Mesendoderm (in vitro differentiated cells): Measurements from ENCODE around the gene GPT2.

Source experiments
- DNase-seq: peaks from one replicate; pipeline ENCODE4 v3.0.0; 2013
- H2AK5ac ChIP-seq: 2 replicates; pipeline ENCODE4 v1.6.1; 2013; ENCODE audit warnings: low read length, inconsistent platforms
- H2BK120ac ChIP-seq: 2 replicates; pipeline ENCODE4 v1.6.1; 2013; ENCODE audit warnings: low read depth, mild to moderate bottlenecking, low read length, moderate library complexity, mixed read lengths
- H2BK15ac ChIP-seq: replicated peaks from 2 replicates; pipeline ENCODE4 v1.6.1; 2013; ENCODE audit warnings: low read depth, mild to moderate bottlenecking, moderate library complexity
- H2BK5ac ChIP-seq: 2 replicates; pipeline ENCODE4 v1.6.1; 2013; ENCODE audit warnings: low read length, inconsistent platforms
- H3K18ac ChIP-seq: 2 replicates; pipeline ENCODE4 v1.6.1; 2013; ENCODE audit warnings: mild to moderate bottlenecking, low read length, mixed read lengths
- H3K23ac ChIP-seq: one replicate; pipeline ENCODE4 v1.6.1; 2013; ENCODE audit warnings: low read length
- H3K27ac ChIP-seq: 2 replicates; pipeline ENCODE4 v1.5.1; 2013; ENCODE audit warnings: low read depth, mild to moderate bottlenecking, inconsistent platforms, low read length, moderate library complexity
- H3K27me3 ChIP-seq: 2 replicates; pipeline ENCODE4 v1.6.1; 2013; ENCODE audit warnings: low read length, control low read depth, mild to moderate bottlenecking, inconsistent platforms; ENCODE audit not compliant: insufficient read depth, poor library complexity
- H3K36me3 ChIP-seq: 2 replicates; pipeline ENCODE4 v1.6.1; 2013; ENCODE audit warnings: low read length, inconsistent platforms; ENCODE audit not compliant: control insufficient read depth, insufficient read depth
- H3K4ac ChIP-seq: one replicate; pipeline ENCODE4 v1.6.1; 2013; ENCODE audit warnings: low read depth, mild to moderate bottlenecking, low read length, moderate library complexity
- H3K4me1 ChIP-seq: 2 replicates; pipeline ENCODE4 v1.6.1; 2013; ENCODE audit warnings: low read depth, low read length, inconsistent platforms; ENCODE audit not compliant: control insufficient read depth
- H3K4me2 ChIP-seq: 2 replicates; pipeline ENCODE4 v1.6.1; 2013; ENCODE audit warnings: low read length
- H3K4me3 ChIP-seq: 2 replicates; pipeline ENCODE4 v1.5.1; 2013; ENCODE audit warnings: mild to moderate bottlenecking, low read length
- H3K56ac ChIP-seq: one replicate; pipeline ENCODE4 v1.6.1; 2013; ENCODE audit warnings: low read length
- H3K79me1 ChIP-seq: 2 replicates; pipeline ENCODE4 v1.6.1; 2013; ENCODE audit warnings: low read length, inconsistent platforms
- H3K79me2 ChIP-seq: 2 replicates; pipeline ENCODE4 v1.6.1; 2013; ENCODE audit warnings: mild to moderate bottlenecking, low read length; ENCODE audit not compliant: control insufficient read depth, insufficient read depth
- H3K9ac ChIP-seq: 2 replicates; pipeline ENCODE4 v1.6.1; 2013; ENCODE audit warnings: low read length, inconsistent platforms
- H4K5ac ChIP-seq: one replicate; pipeline ENCODE4 v1.6.1; 2013; ENCODE audit warnings: low read length
- H4K8ac ChIP-seq: one replicate; pipeline ENCODE4 v1.6.1; 2013; ENCODE audit warnings: low read depth, mild to moderate bottlenecking, control low read depth, low read length, moderate library complexity
- WGBS: extraction: QIAGEN DNeasy Blood & Tissue Kit; methylation state at CpG from one replicate; pipeline ENCODE4 v1.1.7; 2013; ENCODE audit warnings: low lambda C conversion rate, missing lambda C conversion rate; ENCODE audit not compliant: insufficient coverage; ENCODE audit errors: extremely low coverage; 5-methylcytosine and 5-hydroxymethylcytosine counted together

Gene GPT2

GRCh38 chr16:46926470-46927225 is 42.5 kb downstream of the GPT2 start:
- H3K4ac ChIP-seq: no peak overlapping the region
- no peak overlapping the region for H3K27ac ChIP-seq
- no peak overlapping the region for H4K8ac ChIP-seq

GRCh38 chr16:46927273-46927672 is 43.1 kb downstream of the GPT2 start:
- no CpG with 5 or more reads among the region's 8 CpGs for WGBS
- no peak overlapping the region for H2AK5ac ChIP-seq
- peaks cover 9% of the 10 kb centered on the region for H3K36me3 ChIP-seq
- H2BK120ac ChIP-seq: no peak overlapping the region
- H3K18ac ChIP-seq: no peak overlapping the region
- H3K4ac ChIP-seq: no peak overlapping the region
- no peaks in the 10 kb centered on the region for H3K79me2 ChIP-seq
- H3K56ac ChIP-seq: no peak overlapping the region
- DNase-seq: no peak
- no peaks in the 10 kb centered on the region for H3K79me1 ChIP-seq
- no peak overlapping the region for H3K27ac ChIP-seq
- no peak overlapping the region for H3K4me3 ChIP-seq
- H3K23ac ChIP-seq: no peak overlapping the region
- H2BK15ac ChIP-seq: no peak overlapping the region
- no peak overlapping the region for H2BK5ac ChIP-seq
- H4K8ac ChIP-seq: no peak overlapping the region
- no peaks in the 10 kb centered on the region for H3K27me3 ChIP-seq
- H4K5ac ChIP-seq: no peak overlapping the region
- H3K4me1 ChIP-seq: no peaks in the 10 kb centered on the region
- no peak overlapping the region for H3K9ac ChIP-seq
- H3K4me2 ChIP-seq: no peak overlapping the region

More at GRCh38 chr16:46926470-46927225, 42.5 kb downstream of the GPT2 start:
- no peak overlapping the region for H3K4me3 ChIP-seq
- no peaks in the 10 kb centered on the region for H3K4me1 ChIP-seq
- no peaks in the 10 kb centered on the region for H3K79me1 ChIP-seq
- no peak overlapping the region for H3K18ac ChIP-seq
- H3K23ac ChIP-seq: no peak overlapping the region
- no peaks in the 10 kb centered on the region for H3K27me3 ChIP-seq
- no peak overlapping the region for H3K9ac ChIP-seq
- H3K79me2 ChIP-seq: no peaks in the 10 kb centered on the region
- H4K5ac ChIP-seq: no peak overlapping the region
- no peak overlapping the region for H2BK120ac ChIP-seq
- no peak overlapping the region for H3K56ac ChIP-seq
- no peak for DNase-seq
- H2BK5ac ChIP-seq: no peak overlapping the region
- no peak overlapping the region for H3K4me2 ChIP-seq
- peaks cover 10% of the 10 kb centered on the region for H3K36me3 ChIP-seq
- no peak overlapping the region for H2BK15ac ChIP-seq
- WGBS: no CpG with 5 or more reads among the region's 13 CpGs
- H2AK5ac ChIP-seq: no peak overlapping the region

GRCh38 chr16:46928811-46929210 is 44.6 kb downstream of the GPT2 start:
- H3K23ac ChIP-seq: no peak overlapping the region
- DNase-seq: peak; percentile 45
- WGBS: no CpG with 5 or more reads among the region's 15 CpGs

GRCh38 chr16:46929378-46930332 is 45.5 kb downstream of the GPT2 start:
- Histone ChIP-seq H2BK5ac (no peak overlapping the region), H3K9ac (no peak overlapping the region), H2BK15ac (no peak overlapping the region), H3K27me3 (no peaks in the 10 kb centered on the region), H4K8ac (no peak overlapping the region), H3K56ac (no peak overlapping the region), H3K23ac (no peak overlapping the region), H3K79me1 (no peaks in the 10 kb centered on the region), H3K4me2 (no peak overlapping the region), H2AK5ac (no peak overlapping the region), H4K5ac (no peak overlapping the region), H2BK120ac (no peak overlapping the region), H3K79me2 (no peaks in the 10 kb centered on the region), H3K36me3 (no peaks in the 10 kb centered on the region), H3K4ac (no peak overlapping the region), H3K4me1 (no peaks in the 10 kb centered on the region), H3K18ac (no peak overlapping the region), H3K27ac (no peak overlapping the region), H3K4me3 (no peak overlapping the region)
- DNase-seq: peak; percentile 71
- WGBS: no CpG with 5 or more reads among the region's 43 CpGs

More at GRCh38 chr16:46928811-46929210, 44.6 kb downstream of the GPT2 start:
- no peak overlapping the region for H2AK5ac ChIP-seq
- H3K9ac ChIP-seq: no peak overlapping the region
- no peak overlapping the region for H3K27ac ChIP-seq
- peaks cover 2% of the 10 kb centered on the region for H3K36me3 ChIP-seq
- H4K8ac ChIP-seq: no peak overlapping the region
- no peak overlapping the region for H3K56ac ChIP-seq
- no peak overlapping the region for H2BK15ac ChIP-seq
- H2BK5ac ChIP-seq: no peak overlapping the region
- H3K79me1 ChIP-seq: no peaks in the 10 kb centered on the region
- no peak overlapping the region for H3K18ac ChIP-seq
- no peak overlapping the region for H4K5ac ChIP-seq
- no peak overlapping the region for H3K4me2 ChIP-seq
- H3K4ac ChIP-seq: no peak overlapping the region
- no peaks in the 10 kb centered on the region for H3K4me1 ChIP-seq
- H3K79me2 ChIP-seq: no peaks in the 10 kb centered on the region
- H2BK120ac ChIP-seq: no peak overlapping the region
- H3K27me3 ChIP-seq: no peaks in the 10 kb centered on the region
- H3K4me3 ChIP-seq: no peak overlapping the region

GRCh38 chr16:46930861-46931260 is 46.7 kb downstream of the GPT2 start:
- no peak for DNase-seq

More at GRCh38 chr16:46930861-46931260, 46.7 kb downstream of the GPT2 start:
- no peaks in the 10 kb centered on the region for H3K4me1 ChIP-seq
- no peak overlapping the region for H2BK15ac ChIP-seq
- H4K8ac ChIP-seq: no peak overlapping the region
- H3K79me2 ChIP-seq: no peaks in the 10 kb centered on the region
- H2AK5ac ChIP-seq: no peak overlapping the region
- H3K56ac ChIP-seq: no peak overlapping the region
- H3K23ac ChIP-seq: no peak overlapping the region
- no peak overlapping the region for H3K9ac ChIP-seq
- H3K36me3 ChIP-seq: no peaks in the 10 kb centered on the region
- no peak overlapping the region for H3K4me2 ChIP-seq
- H2BK120ac ChIP-seq: no peak overlapping the region
- no peak overlapping the region for H2BK5ac ChIP-seq
- WGBS: no CpG with 5 or more reads among the region's 8 CpGs
- no peak overlapping the region for H3K27ac ChIP-seq
- H4K5ac ChIP-seq: no peak overlapping the region
- H3K4me3 ChIP-seq: no peak overlapping the region
- no peaks in the 10 kb centered on the region for H3K27me3 ChIP-seq
- H3K4ac ChIP-seq: no peak overlapping the region
- H3K18ac ChIP-seq: no peak overlapping the region
- H3K79me1 ChIP-seq: no peaks in the 10 kb centered on the region
